OCI-LY7 (cell line): ENCODE measurements around the gene FZD8. TPM values are rescaled to one million over a fixed set of nuclear protein-coding genes. Genes with fewer than 3 reads are reported as not detected.

ENCODE experiments used
- BruUV-seq: library from RNA; stranded (reverse); fragments of 400-500 nt; replicated peaks from 2 replicates; lab custom pipeline; 2021; lab: Mats Ljungman, UMichigan
- CTCF ChIA-PET: fragments of 300-600 bp; sonication (Branson Sonifier 250); formaldehyde crosslinking; loops from one replicate; lab custom pipeline; 2022; ENCODE audit warnings: antibody characterized with exemption; ENCODE audit not compliant: unreplicated experiment; lab: Charles Lee
- POLR2A ChIA-PET: fragments of 300-600 bp; sonication (Branson Sonifier 250); formaldehyde crosslinking; loops from one replicate; lab custom pipeline; 2022; ENCODE audit warnings: antibody characterized with exemption; lab: Charles Lee
- DNase-seq: peaks from one replicate; pipeline ENCODE4 v3.0.0-alpha.2; 2015; ENCODE audit warnings: low spot score
- H2AFZ ChIP-seq: fragments of 200-600 bp; sonication (generic), shearing (Covaris generic); 2 replicates; pipeline ENCODE4 v1.6.1; 2014; ENCODE audit warnings: mild to moderate bottlenecking, antibody characterized with exemption, low read length, moderate library complexity
- H3K27ac ChIP-seq: fragments of 200-600 bp; sonication (generic); 2 replicates; pipeline ENCODE4 v1.5.1; 2014; ENCODE audit warnings: mixed run types, low read depth, mild to moderate bottlenecking, moderate library complexity, low read length, inconsistent platforms; ENCODE audit not compliant: poor library complexity, severe bottlenecking
- H3K36me3 ChIP-seq: fragments of 200-600 bp; sonication (generic); 2 replicates; pipeline ENCODE4 v1.6.1; 2014; ENCODE audit warnings: mild to moderate bottlenecking, antibody characterized with exemption, low read length, moderate library complexity, mixed read lengths; ENCODE audit not compliant: insufficient read depth
- H3K4me1 ChIP-seq: fragments of 200-600 bp; sonication (generic); 2 replicates; pipeline ENCODE4 v1.5.1; 2014; ENCODE audit warnings: mild to moderate bottlenecking, low read length; ENCODE audit not compliant: insufficient read depth, poor library complexity, severe bottlenecking
- H3K4me2 ChIP-seq: fragments of 200-600 bp; sonication (generic); 2 replicates; pipeline ENCODE4 v1.6.1; 2014; ENCODE audit warnings: mild to moderate bottlenecking, low read length
- H3K4me3 ChIP-seq: fragments of 200-600 bp; sonication (generic); 2 replicates; pipeline ENCODE4 v1.5.1; 2014; ENCODE audit warnings: mild to moderate bottlenecking, low read depth, low read length; ENCODE audit not compliant: poor library complexity, severe bottlenecking
- H3K79me2 ChIP-seq: fragments of 200-600 bp; sonication (generic); 2 replicates; pipeline ENCODE4 v1.6.1; 2016; ENCODE audit warnings: low read depth, mild to moderate bottlenecking, low read length, moderate library complexity, mixed read lengths; ENCODE audit not compliant: insufficient read depth
- H3K9me2 ChIP-seq: fragments of 200-600 bp; sonication (generic); 2 replicates; pipeline ENCODE4 v1.6.1; 2016; ENCODE audit warnings: mild to moderate bottlenecking, low read length, mixed read lengths; ENCODE audit not compliant: insufficient read depth
- H3K9me3 ChIP-seq: fragments of 200-600 bp; sonication (generic); 2 replicates; pipeline ENCODE4 v1.6.1; 2014; ENCODE audit warnings: mild to moderate bottlenecking, mixed run types, low read length, mixed read lengths
- H4K20me1 ChIP-seq: fragments of 200-600 bp; sonication (generic); 2 replicates; pipeline ENCODE4 v1.6.1; 2014; ENCODE audit warnings: mild to moderate bottlenecking, antibody characterized with exemption, low read length, moderate library complexity, mixed read lengths; ENCODE audit not compliant: insufficient read depth
- EZH2phosphoT487 ChIP-seq: fragments of 200-600 bp; sonication (generic); IDR thresholded peaks from 2 replicates; pipeline ENCODE4 v1.6.1; 2018; ENCODE audit warnings: low read depth, borderline replicate concordance, mild to moderate bottlenecking, mixed run types, antibody characterized with exemption, low read length, moderate library complexity, mixed read lengths
- intact Hi-C: fragments of 100-400 bp; cut with micrococcal nuclease; formaldehyde crosslinking; loops from one replicate; pipeline ENCODE4 v1.10.0; 2022; ENCODE audit not compliant: unreplicated experiment
- total RNA-seq, 2 experiments: library from RNA; depleted of rRNA in 1 of 2; stranded (reverse); fragments of >200 nt in 1 of 2; shearing (Covaris generic) in 1 of 2; gene quantifications; 2 replicates each; pipeline ENCODE4 v1.2.3, GENCODE V29; 2014 to 2022
- TF ChIP-seq, protein P1 (sequence below): fragments of 200-600 bp; sonication (generic); conservative IDR thresholded peaks from 2 replicates; pipeline ENCODE4 v1.5.1; 2014; ENCODE audit warnings: mild to moderate bottlenecking, antibody characterized with exemption, low read length, moderate library complexity, mixed read lengths

The FZD8 gene
- total RNA-seq, 2 experiments from 2014 or later, result 3.9 to 4.9 TPM

DNA sequence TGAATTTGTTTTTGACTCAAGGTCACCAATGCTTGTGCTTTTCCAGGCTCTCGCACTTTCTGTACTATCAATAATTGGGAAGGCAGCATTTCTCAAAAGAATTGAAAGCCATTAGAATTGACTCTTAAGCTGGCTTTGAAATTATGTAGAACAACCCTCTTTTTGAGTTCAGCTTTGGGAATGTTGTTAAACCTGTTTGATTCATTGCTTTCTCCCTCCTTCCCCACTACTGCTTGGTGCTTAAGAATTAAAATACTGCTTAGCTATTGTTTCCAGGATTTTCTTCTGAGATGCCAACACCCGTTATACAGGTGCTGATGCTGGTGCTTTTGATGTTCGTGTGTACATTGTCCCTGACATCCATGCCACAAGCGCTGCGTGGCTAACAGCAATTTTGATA, 15.5 kb upstream of the FZD8 start:
- TF ChIP-seq EZH2phosphoT487, result no peak
- TF ChIP-seq, protein P1, sequence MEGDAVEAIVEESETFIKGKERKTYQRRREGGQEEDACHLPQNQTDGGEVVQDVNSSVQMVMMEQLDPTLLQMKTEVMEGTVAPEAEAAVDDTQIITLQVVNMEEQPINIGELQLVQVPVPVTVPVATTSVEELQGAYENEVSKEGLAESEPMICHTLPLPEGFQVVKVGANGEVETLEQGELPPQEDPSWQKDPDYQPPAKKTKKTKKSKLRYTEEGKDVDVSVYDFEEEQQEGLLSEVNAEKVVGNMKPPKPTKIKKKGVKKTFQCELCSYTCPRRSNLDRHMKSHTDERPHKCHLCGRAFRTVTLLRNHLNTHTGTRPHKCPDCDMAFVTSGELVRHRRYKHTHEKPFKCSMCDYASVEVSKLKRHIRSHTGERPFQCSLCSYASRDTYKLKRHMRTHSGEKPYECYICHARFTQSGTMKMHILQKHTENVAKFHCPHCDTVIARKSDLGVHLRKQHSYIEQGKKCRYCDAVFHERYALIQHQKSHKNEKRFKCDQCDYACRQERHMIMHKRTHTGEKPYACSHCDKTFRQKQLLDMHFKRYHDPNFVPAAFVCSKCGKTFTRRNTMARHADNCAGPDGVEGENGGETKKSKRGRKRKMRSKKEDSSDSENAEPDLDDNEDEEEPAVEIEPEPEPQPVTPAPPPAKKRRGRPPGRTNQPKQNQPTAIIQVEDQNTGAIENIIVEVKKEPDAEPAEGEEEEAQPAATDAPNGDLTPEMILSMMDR, result no peak
- no peak for DNase-seq
- ChIA-PET CTCF (no interaction called here), POLR2A (no interaction called here)
- H4K20me1 ChIP-seq, result no peaks in the 10 kb centered on the region
- no peaks in the 10 kb centered on the region for H3K79me2 ChIP-seq
- no peak overlapping the region for H3K4me3 ChIP-seq
- no peak overlapping the region for H3K4me2 ChIP-seq
- no peak overlapping the region for H2AFZ ChIP-seq
- no peaks in the 10 kb centered on the region for H3K36me3 ChIP-seq
- H3K4me1 ChIP-seq, result no peaks in the 10 kb centered on the region
- H3K9me3 ChIP-seq, result no peaks in the 10 kb centered on the region
- H3K27ac ChIP-seq, result no peak overlapping the region
- intact Hi-C loops, result no loop called here
- BruUV-seq, result no TSS peak
- no peaks in the 10 kb centered on the region for H3K9me2 ChIP-seq

DNA sequence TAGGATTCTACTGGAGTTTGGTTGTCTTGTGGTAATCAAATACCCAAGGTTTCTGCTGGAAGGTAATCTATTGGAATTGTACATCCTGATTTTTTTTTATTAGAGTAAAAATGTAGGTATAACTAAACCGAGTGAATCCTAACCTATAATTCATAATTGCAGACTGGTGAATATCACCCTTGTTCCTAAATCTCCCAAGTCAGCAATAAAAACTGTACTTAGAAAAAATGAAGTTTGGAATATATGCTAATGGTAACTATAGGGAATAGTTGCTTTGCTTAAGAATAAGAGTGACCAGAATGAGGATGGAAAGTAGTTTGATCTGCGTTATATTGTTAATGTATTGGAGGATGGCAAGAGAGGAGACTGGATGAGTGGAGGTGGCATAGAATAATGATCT, 10.7 kb upstream of the FZD8 start:
- TF ChIP-seq, protein P1, result no peak
- no peak for TF ChIP-seq EZH2phosphoT487
- Histone ChIP-seq H3K9me2 (no peaks in the 10 kb centered on the region), H3K9me3 (no peaks in the 10 kb centered on the region), H3K4me1 (no peaks in the 10 kb centered on the region), H3K4me2 (no peak overlapping the region), H3K4me3 (no peak overlapping the region), H4K20me1 (no peaks in the 10 kb centered on the region), H3K79me2 (no peaks in the 10 kb centered on the region), H3K27ac (no peak overlapping the region), H2AFZ (no peak overlapping the region), H3K36me3 (no peaks in the 10 kb centered on the region)
- no peak for DNase-seq
- POLR2A ChIA-PET, result no interaction called here
- BruUV-seq, result no TSS peak
- CTCF ChIA-PET, result interaction anchor here (0.6 kb wide), 1 partner anchor 116 kb away, joined by 8 read pairs; no protein-coding TSS in a partner anchor
- intact Hi-C loops, result no loop called here

DNA sequence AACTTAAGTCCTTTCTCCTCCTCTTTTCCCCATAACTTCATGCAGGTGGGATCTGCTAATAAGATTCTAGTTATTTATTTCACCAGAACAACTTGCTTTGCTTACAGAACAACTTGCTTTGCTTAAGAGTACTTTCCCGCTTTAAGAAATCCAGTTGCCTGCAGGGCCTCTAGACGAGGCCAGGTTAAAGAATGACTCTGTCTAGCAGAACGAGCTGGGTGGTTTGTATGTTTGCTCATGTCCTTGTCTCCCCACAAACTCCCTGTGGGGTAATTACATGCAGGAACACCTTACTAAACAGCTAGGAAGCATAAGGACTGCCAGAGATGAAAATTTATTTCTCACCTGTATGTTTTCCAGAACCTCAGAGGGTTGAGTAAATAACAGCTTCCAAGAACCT, 8.8 kb upstream of the FZD8 start:
- ChIA-PET POLR2A (interaction anchor here (0.7 kb wide), 1 partner anchor 1160 kb away, joined by 3 read pairs; no protein-coding TSS in a partner anchor), CTCF (interaction anchor here (0.9 kb wide), 1 partner anchor 12 kb away, joined by 4 read pairs; no protein-coding TSS in a partner anchor)
- Histone ChIP-seq H3K9me2 (no peaks in the 10 kb centered on the region), H2AFZ (no peak overlapping the region), H3K4me1 (no peaks in the 10 kb centered on the region), H3K9me3 (no peaks in the 10 kb centered on the region), H3K4me3 (no peak overlapping the region), H3K36me3 (no peaks in the 10 kb centered on the region), H3K27ac (no peak overlapping the region), H3K4me2 (no peak overlapping the region), H3K79me2 (no peaks in the 10 kb centered on the region), H4K20me1 (no peaks in the 10 kb centered on the region)
- intact Hi-C loops, result no loop called here
- no peak for DNase-seq
- no TSS peak for BruUV-seq
- TF ChIP-seq EZH2phosphoT487, result no peak
